DMS79 treated with DMSO at 0.1 percent for 48 hours (cell line): ENCODE results near the gene GUCA1C.

Source experiments
- DNase-seq: peaks from one replicate; lab custom pipeline; 2025; lab: John Stamatoyannopoulos, UW

The GUCA1C gene

DNA sequence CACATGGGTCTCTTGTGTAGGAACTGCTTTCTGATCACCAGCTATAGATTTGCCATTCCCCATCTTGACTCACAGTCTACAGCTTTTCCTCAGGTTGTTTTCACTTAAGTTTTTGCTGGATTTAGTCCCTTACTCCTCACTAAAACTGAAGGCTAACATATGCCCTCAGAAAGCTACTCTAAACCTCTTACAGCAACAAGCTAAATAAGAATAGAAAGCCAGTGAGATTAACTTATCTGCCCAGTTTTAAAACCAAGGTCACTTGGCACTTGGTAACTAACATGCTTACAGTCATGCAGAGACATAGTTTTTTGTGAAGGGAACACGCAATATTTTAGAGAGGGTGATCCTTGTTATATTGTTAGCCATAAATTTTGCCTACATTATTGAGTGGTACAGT lies at the start of gene GUCA1C:
Gene GUCA1C (minus strand): TSS at position 180 of the 400 bp plus-strand sequence. CDS start 117 bp downstream, at position 63.
- no peak for DNase-seq

DNA sequence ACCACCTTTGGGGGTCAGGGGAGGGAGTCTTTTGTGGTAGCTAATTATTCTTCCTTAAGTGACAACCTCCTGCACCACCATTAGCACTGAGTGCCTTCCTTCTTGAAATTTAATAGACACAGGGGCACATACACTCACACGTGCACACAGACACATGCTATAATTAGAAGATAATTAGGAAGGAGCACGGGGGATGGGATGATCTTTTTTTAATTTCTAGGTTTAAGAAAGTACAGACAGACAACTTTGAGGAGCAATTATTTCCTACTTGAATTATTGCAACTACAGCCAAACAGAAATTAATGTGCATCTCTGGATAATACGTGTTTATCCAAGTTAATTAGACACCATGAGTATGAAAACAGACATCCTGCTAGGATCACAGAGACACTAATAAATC lies 44.8 kb upstream of the GUCA1C start:
- no peak for DNase-seq

GRCh38 chr3:108985844-108986243 lies 32.2 kb upstream of the GUCA1C start:
- no peak for DNase-seq

DNA sequence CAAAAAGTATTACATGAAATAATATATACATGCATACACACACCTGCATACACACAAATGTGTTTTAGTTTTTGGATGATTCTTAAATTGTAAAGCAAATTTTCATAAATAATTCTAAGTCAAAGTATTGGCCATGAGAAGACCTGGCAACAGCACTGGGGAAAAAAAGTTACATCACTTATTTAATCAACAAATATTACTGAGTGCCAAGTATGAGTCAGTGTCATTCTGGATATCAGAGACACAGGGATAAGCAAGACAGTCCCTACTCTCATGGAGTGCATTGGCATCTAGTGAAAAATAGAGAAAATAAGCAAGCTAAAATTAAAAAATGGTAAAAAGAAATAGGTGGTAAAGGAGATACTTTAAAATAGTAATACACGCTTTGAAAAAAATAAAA lies 29.4 kb upstream of the GUCA1C start:
- DNase-seq = no peak

GRCh38 chr3:108976058-108976457 lies 22.4 kb upstream of the GUCA1C start:
- no peak for DNase-seq

DNA sequence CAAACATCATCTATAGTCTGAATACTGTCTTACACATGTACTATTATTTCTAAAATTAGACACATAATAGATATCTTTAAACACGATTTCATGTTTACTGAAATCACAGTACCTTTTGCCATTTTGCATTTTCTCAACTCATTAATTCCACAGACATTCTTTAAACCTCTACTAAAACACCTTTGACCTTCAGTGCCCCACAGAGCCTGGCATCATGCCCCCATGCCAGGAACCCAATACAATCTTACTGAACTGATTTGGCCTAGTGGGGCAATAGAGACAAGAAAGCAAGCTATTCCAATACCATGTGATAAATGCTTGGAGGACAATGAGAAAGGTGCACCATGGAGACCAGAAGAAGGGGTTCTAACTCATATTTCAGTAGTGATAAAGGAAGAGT lies 19.3 kb upstream of the GUCA1C start:
- DNase-seq = no peak

- DNase-seq = no peak
Measured at GRCh38 chr3:108972482-108972881, 18.8 kb upstream of the GUCA1C start.

GRCh38 chr3:108970561-108970960 lies 16.9 kb upstream of the GUCA1C start:
- DNase-seq = no peak

- DNase-seq = no peak
Measured at GRCh38 chr3:108966773-108967172, 13.1 kb upstream of the GUCA1C start.

GRCh38 chr3:108959017-108959416 lies 5.3 kb upstream of the GUCA1C start:
- no peak for DNase-seq

DNA sequence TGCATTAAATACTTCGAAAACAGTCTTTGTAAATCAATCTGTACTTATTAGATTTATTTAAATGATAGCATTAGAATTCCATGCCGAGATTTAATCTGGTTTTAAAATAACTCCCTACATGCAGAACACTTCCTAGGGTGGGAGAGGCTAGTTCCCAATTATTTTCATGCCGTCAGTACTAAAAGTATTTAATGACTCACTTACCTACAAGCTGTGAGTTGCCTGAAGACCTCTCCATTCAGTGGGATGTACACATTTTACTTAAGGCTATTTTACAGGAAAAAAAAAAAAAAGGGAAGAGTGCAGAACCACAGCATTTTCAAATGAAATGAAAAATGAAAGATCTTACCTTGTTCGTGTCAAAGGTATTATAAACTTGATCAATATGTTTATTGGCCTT lies 469 bp downstream of the GUCA1C start:
- no peak for DNase-seq

- DNase-seq = no peak
Measured at GRCh38 chr3:108951820-108952501, 1.7 kb downstream of the GUCA1C start.

- no peak for DNase-seq
Measured at GRCh38 chr3:108947855-108948254, 5.8 kb downstream of the GUCA1C start.

- DNase-seq = no peak
Measured at GRCh38 chr3:108946292-108947285, 7.1 kb downstream of the GUCA1C start.

- no peak for DNase-seq
Measured at GRCh38 chr3:108940568-108941263, 13.0 kb downstream of the GUCA1C start.

DNA sequence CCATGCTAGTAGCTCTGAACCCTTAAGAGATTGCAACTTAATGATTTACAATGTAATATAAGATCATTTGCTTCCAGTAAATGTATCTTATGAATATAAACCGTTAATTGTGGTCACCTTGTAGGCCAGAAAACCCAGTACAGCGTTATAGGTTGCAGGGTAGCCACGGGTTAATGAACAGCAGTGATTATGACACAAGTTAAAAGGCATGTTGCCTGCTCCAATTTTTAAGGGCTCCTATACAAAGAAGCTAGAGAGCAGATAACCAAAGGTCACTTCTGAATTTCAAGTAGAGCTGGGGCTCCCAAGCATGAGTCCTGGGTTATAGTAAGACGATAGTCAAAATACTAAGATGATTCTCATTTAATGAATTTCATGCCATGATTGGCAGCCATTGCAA lies 13.5 kb downstream of the GUCA1C start:
- DNase-seq = no peak

DNA sequence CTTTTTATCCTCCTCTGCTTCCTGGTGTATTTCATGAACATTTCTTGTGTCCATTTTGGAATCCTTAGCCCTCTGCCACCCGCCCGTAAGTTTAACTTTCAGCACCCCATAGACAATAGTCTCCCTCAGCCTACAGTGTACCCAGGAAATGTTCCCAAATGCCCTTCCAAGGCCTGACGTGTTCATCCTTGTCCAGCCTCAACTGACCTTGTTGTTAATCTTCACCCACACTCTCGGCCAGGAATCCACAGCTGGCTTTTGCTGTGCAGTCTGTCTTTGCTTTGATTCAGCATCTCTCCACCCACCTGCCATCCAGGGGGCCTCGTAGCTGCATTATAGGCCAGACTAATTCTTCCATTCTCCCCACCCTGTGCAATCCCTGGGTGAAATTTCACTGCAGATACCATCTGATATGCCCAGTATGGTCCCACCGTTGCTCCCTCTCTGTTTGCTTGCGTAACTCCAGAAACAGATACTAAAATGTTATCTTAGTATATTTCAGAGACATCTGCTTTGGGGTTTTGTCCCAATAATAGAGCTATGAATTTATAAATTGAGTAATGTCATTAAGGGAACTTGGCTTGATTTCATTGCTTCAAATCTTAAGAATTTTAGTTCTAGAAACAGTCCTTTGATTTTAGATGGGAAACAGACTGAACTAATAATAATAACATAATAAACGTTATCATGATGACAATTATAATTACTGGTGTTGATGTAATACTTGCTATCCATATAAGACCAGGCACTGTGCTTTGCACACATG lies 16.6 kb downstream of the GUCA1C start:
- DNase-seq = no peak

GRCh38 chr3:108931035-108931434 lies 22.6 kb downstream of the GUCA1C start:
- no peak for DNase-seq

- no peak for DNase-seq
Measured at GRCh38 chr3:108918866-108919265, 34.8 kb downstream of the GUCA1C start.

- peak; percentile 36 for DNase-seq
Measured at GRCh38 chr3:108914774-108915641, 38.7 kb downstream of the GUCA1C start.

DNA sequence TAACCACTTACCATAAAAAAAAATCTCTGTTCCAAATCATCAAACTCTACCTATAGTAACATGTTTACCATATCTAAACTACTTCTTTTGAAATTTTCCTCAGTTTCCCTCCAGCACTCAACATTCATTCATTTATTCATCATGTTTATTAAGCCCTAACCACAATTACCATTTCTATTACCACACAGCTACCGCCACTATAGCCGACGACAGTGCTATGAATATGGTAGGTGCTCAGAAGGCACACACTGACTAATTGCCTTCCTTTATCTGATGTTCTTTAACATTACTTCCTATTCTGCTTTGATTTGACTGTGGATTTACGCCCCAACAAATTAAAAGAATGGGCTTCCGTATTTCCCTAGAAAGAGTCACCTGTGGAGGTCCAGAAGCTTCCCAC lies 43.9 kb downstream of the GUCA1C start:
- DNase-seq = no peak
